Measurements from ENCODE around the gene PIK3CG.
"Not testable (repeated sequence)": the region's sequence is repeated elsewhere in the genome, so short reads cannot be mapped to it uniquely, and the experiment has no call there.

DNA sequence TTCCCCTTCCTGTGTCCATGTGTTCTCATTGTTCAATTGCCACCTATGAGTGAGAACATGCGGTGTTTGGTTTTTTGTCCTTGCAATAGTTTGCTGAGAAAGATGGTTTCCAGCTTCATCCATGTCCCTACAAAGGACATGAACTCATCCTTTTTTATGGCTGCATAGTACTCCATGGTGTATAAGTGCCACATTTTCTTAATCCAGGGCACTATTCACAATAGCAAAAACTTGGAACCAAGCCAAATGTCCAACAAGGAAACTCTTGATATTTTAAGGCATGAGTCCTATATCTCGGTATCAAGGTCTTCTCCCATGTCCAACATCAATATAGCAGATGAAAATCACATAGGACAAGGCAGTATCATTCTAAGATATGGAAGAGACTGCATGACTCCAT, 64.5 kb downstream of the PIK3CG start:
- TF ChIP-seq, protein P1, sequence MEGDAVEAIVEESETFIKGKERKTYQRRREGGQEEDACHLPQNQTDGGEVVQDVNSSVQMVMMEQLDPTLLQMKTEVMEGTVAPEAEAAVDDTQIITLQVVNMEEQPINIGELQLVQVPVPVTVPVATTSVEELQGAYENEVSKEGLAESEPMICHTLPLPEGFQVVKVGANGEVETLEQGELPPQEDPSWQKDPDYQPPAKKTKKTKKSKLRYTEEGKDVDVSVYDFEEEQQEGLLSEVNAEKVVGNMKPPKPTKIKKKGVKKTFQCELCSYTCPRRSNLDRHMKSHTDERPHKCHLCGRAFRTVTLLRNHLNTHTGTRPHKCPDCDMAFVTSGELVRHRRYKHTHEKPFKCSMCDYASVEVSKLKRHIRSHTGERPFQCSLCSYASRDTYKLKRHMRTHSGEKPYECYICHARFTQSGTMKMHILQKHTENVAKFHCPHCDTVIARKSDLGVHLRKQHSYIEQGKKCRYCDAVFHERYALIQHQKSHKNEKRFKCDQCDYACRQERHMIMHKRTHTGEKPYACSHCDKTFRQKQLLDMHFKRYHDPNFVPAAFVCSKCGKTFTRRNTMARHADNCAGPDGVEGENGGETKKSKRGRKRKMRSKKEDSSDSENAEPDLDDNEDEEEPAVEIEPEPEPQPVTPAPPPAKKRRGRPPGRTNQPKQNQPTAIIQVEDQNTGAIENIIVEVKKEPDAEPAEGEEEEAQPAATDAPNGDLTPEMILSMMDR (IDR thresholded peaks at IDR 0.05) = not testable (repeated sequence)
- TF ChIP-seq CHD2 (IDR thresholded peaks at IDR 0.05; ENCODE audit: low read length, partially characterized antibody); POLR2A (IDR thresholded peaks at IDR 0.05; ENCODE audit: low read length); MYC (IDR thresholded peaks at IDR 0.05; ENCODE audit: borderline replicate concordance, low read length): not testable (repeated sequence)

Data from A549 (cell line).